Right lobe of liver (tissue), 6 donors: Measurements from ENCODE around the gene DBH. TPM values are rescaled to one million over a fixed set of nuclear protein-coding genes. Genes with fewer than 3 reads are reported as not detected.

Source experiments
- ATAC-seq, 4 donors: fragments of 200-7000 bp; cut with Tn5 transposase; one replicate each; pipeline ENCODE4 v1.9.1; 2020; ENCODE audit warnings: mild to moderate bottlenecking in 4 of 4, moderate library complexity in 4 of 4
- DNase-seq, 3 donors: peaks; one replicate each; pipeline ENCODE4 v3.0.0-alpha.2; 2020
- H3K27ac ChIP-seq, 3 donors: fragments of 200-600 bp; one replicate each; pipeline ENCODE4 v1.8.0; 2022
- H3K27me3 ChIP-seq, 2 donors: fragments of 200-600 bp; one replicate each; pipeline ENCODE4 v1.8.0; 2022
- H3K36me3 ChIP-seq, 4 donors: fragments of 200-600 bp; sonication (generic) in 1 of 4; one replicate each; pipeline versions ENCODE4 v1.5.1 to v1.8.0; 2017 to 2022; ENCODE audit warnings: control low read depth in 1 of 4
- H3K4me1 ChIP-seq, 4 donors: fragments of 200-600 bp; sonication (generic) in 1 of 4; one replicate each; pipeline versions ENCODE4 v1.5.1 to v1.8.0; 2017 to 2022; ENCODE audit warnings: control low read depth in 1 of 4
- H3K4me3 ChIP-seq, 3 donors: fragments of 200-600 bp; one replicate each; pipeline ENCODE4 v1.8.0; 2022
- H3K9me3 ChIP-seq, 4 donors: fragments of 200-600 bp; sonication (generic) in 1 of 4; one replicate each; pipeline versions ENCODE4 v1.5.1 to v1.8.0; 2017 to 2022; ENCODE audit warnings: control low read depth in 1 of 4
- CTCF ChIP-seq, 4 donors: fragments of 200-600 bp in 3 of 4; fragments of 450-650 bp in 1 of 4; IDR thresholded peaks; one replicate each; pipeline versions ENCODE4 v1.5.1 to v1.8.0; 2016 to 2022; ENCODE audit warnings: antibody characterized with exemption in 4 of 4, mild to moderate bottlenecking in 2 of 4
- POLR2A ChIP-seq: fragments of 450-650 bp; IDR thresholded peaks from one replicate; pipeline ENCODE4 v1.6.1; 2017; ENCODE audit warnings: antibody characterized with exemption, mild to moderate bottlenecking
- WGBS: methylation state at CpG from one replicate; pipeline ENCODE4 v1.1.6; 2018; ENCODE audit warnings: low coverage, low lambda C conversion rate; ENCODE audit not compliant: insufficient coverage; ENCODE audit errors: missing lambda C conversion rate; 5-methylcytosine and 5-hydroxymethylcytosine counted together
- intact Hi-C, 2 donors: fragments of 100-400 bp; cut with DNase I; formaldehyde crosslinking; loops; one replicate each; pipeline versions ENCODE4 v1.11.2 to v1.14.1; 2022
- total RNA-seq, 6 experiments: library from RNA; depleted of rRNA in 2 of 6; stranded (reverse); fragments of >200 nt in 2 of 6; fragmentation: NEBNext Ultra II Directional in 3 of 6; extraction: Animal tissue kit (Norgen Biotek cat#: 25700) in 3 of 6; gene quantifications; one replicate each; pipeline versions ENCODE4 v1.1.0 to v1.2.4, GENCODE V29; 2016 to 2023
- donor health status: DM: no; HTN: yes; CAD: no.
- donor health status: DM: no; HTN: no; CAD: no.
- donor health status: DM: no; HTN: no; CAD: no.
- donor health status: DM: no; HTN: yes; CAD: no.
- donor health status: DM: no; HTN: yes; CAD: no.

The DBH gene
- total RNA-seq, 6 experiments from 2014 or later = 1.2 to 12.9 (median 5.7) TPM

DNA sequence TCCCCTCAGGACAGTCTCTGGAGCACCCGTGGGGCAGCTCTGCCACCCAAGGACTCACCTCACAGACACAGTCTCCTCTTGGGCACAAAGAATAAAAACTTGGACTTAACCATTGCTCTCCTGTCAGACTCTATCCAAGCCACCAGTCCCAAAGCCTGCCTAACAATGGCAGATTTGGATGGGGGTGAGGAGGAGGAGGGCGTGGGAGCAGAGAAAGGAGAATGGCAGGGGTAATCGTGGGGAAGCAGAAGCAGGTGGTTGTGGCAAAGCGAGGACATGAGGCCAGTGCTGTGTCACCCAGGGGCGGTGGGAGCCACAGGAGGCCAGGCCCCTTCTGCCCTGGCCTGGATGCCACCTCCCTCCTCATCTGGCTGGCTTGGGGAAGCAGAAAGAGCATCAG is 21.5 kb upstream of the DBH start:
- ATAC-seq (no peak), DNase-seq (peak in 1 of 3 donors; percentile 18)
- Histone ChIP-seq H3K4me1 (no peaks in the 10 kb centered on the region), H3K27ac (no peak overlapping the region), H3K4me3 (no peak overlapping the region), H3K9me3 (no peaks in the 10 kb centered on the region), H3K27me3 (no peaks in the 10 kb centered on the region), H3K36me3 (no peaks in the 10 kb centered on the region)
- 46% methylated on average over 2 of the region's 5 CpGs for WGBS
- intact Hi-C loops = no loop called here
- TF ChIP-seq POLR2A (no peak), CTCF (IDR thresholded peaks at IDR 0.05) (no peak)

DNA sequence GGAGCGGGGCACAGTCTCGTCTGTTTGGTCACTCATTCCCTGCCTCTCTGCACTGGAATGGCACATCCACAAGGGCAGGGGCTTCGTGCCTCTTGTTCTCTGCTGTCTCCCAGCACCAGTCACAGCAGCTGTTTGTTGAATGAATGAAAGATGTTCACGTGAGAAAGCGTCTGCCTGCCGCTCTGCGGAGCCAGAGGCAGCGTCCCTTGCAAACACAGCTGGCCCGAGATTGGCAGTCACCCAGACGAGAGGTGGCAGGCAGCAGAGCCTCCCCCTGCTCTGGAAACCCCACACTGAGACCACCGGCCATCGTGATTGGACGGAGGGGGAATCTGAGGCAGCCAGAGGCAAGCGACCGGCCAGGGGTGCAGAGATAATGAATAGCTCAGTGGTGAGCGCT is 21.0 kb upstream of the DBH start:
- ATAC-seq = no peak
- Histone ChIP-seq H3K4me1 (no peaks in the 10 kb centered on the region), H3K4me3 (no peak overlapping the region), H3K27ac (no peak overlapping the region), H3K9me3 (no peaks in the 10 kb centered on the region), H3K27me3 (no peaks in the 10 kb centered on the region), H3K36me3 (no peaks in the 10 kb centered on the region)
- TF ChIP-seq CTCF (IDR thresholded peaks at IDR 0.05) = no peak
- TF ChIP-seq POLR2A = no peak
- 47% methylated on average over 5 of the region's 16 CpGs for WGBS
- intact Hi-C loops = no loop called here
- peak in 1 of 3 donors; percentile 41 for DNase-seq

DNA sequence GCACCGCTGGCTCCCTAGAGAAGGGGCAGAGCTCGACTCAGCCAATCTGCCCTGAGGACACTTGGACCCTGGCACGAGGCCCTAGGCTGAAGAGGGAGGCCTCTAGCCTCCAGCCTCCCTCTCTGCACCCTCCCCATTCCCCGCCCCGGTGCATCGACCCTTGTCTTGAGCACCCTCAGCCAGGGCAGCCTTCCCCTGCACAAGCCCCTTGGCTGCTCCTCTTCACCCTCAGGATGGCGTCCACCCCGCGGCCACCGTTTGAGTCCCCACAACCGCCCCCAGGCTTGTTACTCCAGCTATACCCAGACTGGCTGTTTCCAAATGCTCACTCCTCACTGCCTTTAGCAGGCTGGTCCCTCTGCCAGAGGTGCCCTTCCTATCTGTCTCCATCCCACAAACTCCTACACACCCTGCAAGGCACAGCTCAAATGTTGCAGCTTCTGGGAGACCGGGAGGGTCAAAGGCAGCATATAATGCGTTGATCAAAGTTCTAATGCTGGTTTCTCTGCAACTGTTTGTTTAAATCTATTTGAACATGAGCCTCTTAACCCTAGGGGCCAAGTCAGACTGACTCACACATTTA is 20.5 kb upstream of the DBH start:
- Histone ChIP-seq H3K4me3 (no peak overlapping the region), H3K27ac (no peak overlapping the region), H3K4me1 (no peaks in the 10 kb centered on the region), H3K36me3 (no peaks in the 10 kb centered on the region), H3K9me3 (no peaks in the 10 kb centered on the region), H3K27me3 (no peaks in the 10 kb centered on the region)
- DNase-seq = peak in 1 of 3 donors; percentile 52
- TF ChIP-seq POLR2A (no peak), CTCF (IDR thresholded peaks at IDR 0.05) (no peak)
- intact Hi-C loops = no loop called here
- no peak for ATAC-seq
- WGBS = 58% methylated on average over 11 of the region's 13 CpGs

GRCh38 chr9:133616643-133617405 is 19.3 kb upstream of the DBH start:
- H3K36me3 ChIP-seq = no peaks in the 10 kb centered on the region
- no peak overlapping the region for H3K27ac ChIP-seq
- DNase-seq = peak in 1 of 3 donors; percentile 45

More at GRCh38 chr9:133616643-133617405, 19.3 kb upstream of the DBH start:
- Histone ChIP-seq H3K9me3 (no peaks in the 10 kb centered on the region), H3K4me3 (no peak overlapping the region), H3K4me1 (no peaks in the 10 kb centered on the region), H3K27me3 (no peaks in the 10 kb centered on the region)
- intact Hi-C loops = no loop called here
- ATAC-seq = no peak
- WGBS = 20% methylated on average over 1 of the region's 13 CpGs
- no peak for TF ChIP-seq POLR2A
- TF ChIP-seq CTCF (IDR thresholded peaks at IDR 0.05) = no peak
